ENCODE data around the gene SIL1. TPM values are rescaled to one million over a fixed set of nuclear protein-coding genes. Genes with fewer than 3 reads are reported as not detected.
"Not testable (repeated sequence)": the region's sequence is repeated elsewhere in the genome, so short reads cannot be mapped to it uniquely, and the experiment has no call there.

Gene SIL1
- total RNA-seq, 2 donors from 2014 or later = 31.6 to 64.4 TPM

- intact Hi-C loops (cut with DNase I) = no loop called here
Measured at GRCh38 chr5:139222346-139222745, 24.2 kb upstream of the SIL1 start.

DNA sequence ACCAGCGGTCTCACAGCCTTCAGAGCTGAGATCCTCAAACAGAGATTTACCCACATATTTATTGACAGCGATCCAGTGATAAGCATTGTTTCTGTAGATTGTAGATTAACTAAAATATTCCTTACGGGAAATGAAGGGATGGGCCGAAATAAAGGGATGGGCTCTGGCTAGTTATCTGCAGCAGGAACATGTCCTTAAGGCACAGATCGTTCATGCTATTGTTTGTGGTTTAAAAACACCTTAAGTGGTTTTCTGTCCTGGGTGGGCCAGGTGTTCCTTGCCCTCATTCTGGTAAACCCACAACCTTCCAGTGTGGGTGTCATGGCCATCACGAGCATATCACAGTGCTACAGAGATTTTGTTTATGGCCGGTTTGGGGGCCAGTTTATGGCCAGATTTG is 19.9 kb upstream of the SIL1 start:
- H3K9ac ChIP-seq (ENCODE audit: low read depth in 2 of 2, low read length in 2 of 2); H3K36me3 ChIP-seq; H3K9me3 ChIP-seq; intact Hi-C loops (cut with DNase I); H3K27ac ChIP-seq; DNase-seq; H3K4me1 ChIP-seq; H3K4me3 ChIP-seq; H3K27me3 ChIP-seq: not testable (repeated sequence)

More at GRCh38 chr5:139222346-139222745, 24.2 kb upstream of the SIL1 start:
- Histone ChIP-seq H3K36me3 (no peaks in the 10 kb centered on the region), H3K9ac (ENCODE audit: low read depth in 2 of 2, low read length in 2 of 2) (no peak overlapping the region), H3K27me3 (no peaks in the 10 kb centered on the region), H3K27ac (no peak overlapping the region), H3K4me3 (no peak overlapping the region), H3K4me1 (no peaks in the 10 kb centered on the region), H3K9me3 (no peaks in the 10 kb centered on the region)
- DNase-seq = no peak
- TF ChIP-seq, protein P1, sequence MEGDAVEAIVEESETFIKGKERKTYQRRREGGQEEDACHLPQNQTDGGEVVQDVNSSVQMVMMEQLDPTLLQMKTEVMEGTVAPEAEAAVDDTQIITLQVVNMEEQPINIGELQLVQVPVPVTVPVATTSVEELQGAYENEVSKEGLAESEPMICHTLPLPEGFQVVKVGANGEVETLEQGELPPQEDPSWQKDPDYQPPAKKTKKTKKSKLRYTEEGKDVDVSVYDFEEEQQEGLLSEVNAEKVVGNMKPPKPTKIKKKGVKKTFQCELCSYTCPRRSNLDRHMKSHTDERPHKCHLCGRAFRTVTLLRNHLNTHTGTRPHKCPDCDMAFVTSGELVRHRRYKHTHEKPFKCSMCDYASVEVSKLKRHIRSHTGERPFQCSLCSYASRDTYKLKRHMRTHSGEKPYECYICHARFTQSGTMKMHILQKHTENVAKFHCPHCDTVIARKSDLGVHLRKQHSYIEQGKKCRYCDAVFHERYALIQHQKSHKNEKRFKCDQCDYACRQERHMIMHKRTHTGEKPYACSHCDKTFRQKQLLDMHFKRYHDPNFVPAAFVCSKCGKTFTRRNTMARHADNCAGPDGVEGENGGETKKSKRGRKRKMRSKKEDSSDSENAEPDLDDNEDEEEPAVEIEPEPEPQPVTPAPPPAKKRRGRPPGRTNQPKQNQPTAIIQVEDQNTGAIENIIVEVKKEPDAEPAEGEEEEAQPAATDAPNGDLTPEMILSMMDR (IDR thresholded peaks at IDR 0.05) = no peak

- no peak for DNase-seq
- TF ChIP-seq, protein P1 (IDR thresholded peaks at IDR 0.05) = no peak
- H3K9me3 ChIP-seq = no peaks in the 10 kb centered on the region
- H3K4me1 ChIP-seq = peaks cover 3% of the 10 kb centered on the region
- H3K9ac ChIP-seq (ENCODE audit: low read depth in 2 of 2, low read length in 2 of 2) = no peak overlapping the region
- intact Hi-C loops (cut with DNase I) = no loop called here
- H3K27ac ChIP-seq = no peak overlapping the region
- H3K27me3 ChIP-seq = no peaks in the 10 kb centered on the region
- no peak overlapping the region for H3K4me3 ChIP-seq
- no peaks in the 10 kb centered on the region for H3K36me3 ChIP-seq
Measured at GRCh38 chr5:139215107-139215975, 17.2 kb upstream of the SIL1 start.

GRCh38 chr5:139214646-139215045 is 16.5 kb upstream of the SIL1 start:
- Histone ChIP-seq H3K9me3 (no peaks in the 10 kb centered on the region), H3K27me3 (no peaks in the 10 kb centered on the region), H3K4me3 (no peak overlapping the region), H3K4me1 (peaks cover 3% of the 10 kb centered on the region), H3K27ac (no peak overlapping the region), H3K9ac (ENCODE audit: low read depth in 2 of 2, low read length in 2 of 2) (no peak overlapping the region), H3K36me3 (no peaks in the 10 kb centered on the region)
- no peak for DNase-seq
- TF ChIP-seq, protein P1 (IDR thresholded peaks at IDR 0.05) = no peak
- intact Hi-C loops (cut with DNase I) = no loop called here

GRCh38 chr5:139212906-139213305 is 14.7 kb upstream of the SIL1 start:
- Histone ChIP-seq H3K27ac (no peak overlapping the region), H3K4me3 (no peak overlapping the region), H3K9me3 (no peaks in the 10 kb centered on the region), H3K36me3 (no peaks in the 10 kb centered on the region), H3K4me1 (peaks cover 3% of the 10 kb centered on the region), H3K9ac (ENCODE audit: low read depth in 2 of 2, low read length in 2 of 2) (no peak overlapping the region), H3K27me3 (no peaks in the 10 kb centered on the region)
- TF ChIP-seq, protein P1 (IDR thresholded peaks at IDR 0.05) = no peak
- no peak for DNase-seq
- intact Hi-C loops (cut with DNase I) = no loop called here

- intact Hi-C loops (cut with DNase I) = no loop called here
- Histone ChIP-seq H3K9me3 (no peaks in the 10 kb centered on the region), H3K4me1 (peaks cover 3% of the 10 kb centered on the region), H3K27me3 (no peaks in the 10 kb centered on the region), H3K9ac (ENCODE audit: low read depth in 2 of 2, low read length in 2 of 2) (no peak overlapping the region), H3K27ac (no peak overlapping the region), H3K36me3 (no peaks in the 10 kb centered on the region), H3K4me3 (no peak overlapping the region)
- DNase-seq = no peak
- TF ChIP-seq, protein P1 (IDR thresholded peaks at IDR 0.05) = no peak
Measured at GRCh38 chr5:139212486-139212885, 14.3 kb upstream of the SIL1 start.

Measured in colonic mucosa (tissue), 4 donors.